Gastrocnemius medialis (tissue), 4 donors: Measurements from ENCODE around the gene TBC1D8.

Experiments used
- CTCF ChIP-seq, 5 experiments: fragments of 450-650 bp in 3 of 5; fragments of 200-600 bp in 2 of 5; sonication (generic) in 2 of 5; IDR thresholded peaks in 4 of 5; conservative IDR thresholded peaks in 1 of 5; 1 replicate in 4 of 5; 2 replicates in 1 of 5; pipeline ENCODE4 v1.5.1; 2016 to 2019; ENCODE audit warnings: antibody characterized with exemption in 5 of 5, mild to moderate bottlenecking in 3 of 5, moderate library complexity in 3 of 5
- POLR2A ChIP-seq, 2 donors: fragments of 450-650 bp; IDR thresholded peaks; one replicate each; pipeline ENCODE4 v1.6.1; 2017; ENCODE audit warnings: antibody characterized with exemption in 2 of 2, mild to moderate bottlenecking in 2 of 2, moderate library complexity in 2 of 2

DNA sequence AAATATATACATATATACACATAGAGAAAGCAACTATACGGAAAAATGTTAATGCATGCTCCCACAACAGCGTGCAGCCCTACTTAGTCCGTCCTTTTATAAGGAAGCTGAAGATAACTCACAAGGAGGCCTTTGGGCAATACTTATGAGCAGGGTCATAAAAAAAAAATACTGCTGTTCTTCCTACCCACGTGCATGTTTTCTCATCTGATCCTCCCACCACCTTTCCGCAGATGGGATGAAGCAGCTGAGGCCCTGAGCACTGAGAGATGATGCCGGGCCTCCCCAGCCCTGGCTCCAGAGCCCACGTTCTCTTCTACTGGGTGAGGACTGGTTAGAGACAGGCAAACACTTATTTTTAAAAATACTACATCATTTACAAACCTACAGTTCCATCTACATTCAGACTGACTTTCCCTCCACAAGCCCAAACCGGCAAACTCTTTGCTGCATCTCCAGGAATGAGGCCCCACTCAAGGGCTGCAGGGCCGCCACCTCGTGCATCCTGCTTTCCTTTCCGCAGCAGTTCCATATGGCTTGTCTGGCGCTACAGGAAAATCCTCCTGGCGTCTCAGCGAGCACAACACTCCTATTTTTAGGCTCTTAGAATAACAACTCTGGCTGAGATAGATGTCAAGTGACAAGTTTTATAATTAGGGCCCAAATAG, 41.6 kb downstream of the TBC1D8 start:
- TF ChIP-seq POLR2A (IDR thresholded peaks at IDR 0.05): peak; percentile 72 to 82
- TF ChIP-seq CTCF (IDR thresholded peaks at IDR 0.05 in 4 of 5, conservative IDR thresholded peaks at IDR 0.05 in 1 of 5): peak in 1 of 5 experiments; percentile 10
